GM10248 (cell line): Measurements from ENCODE around the gene NUDCD3.
A peak's percentile ranks its signal among the peaks of the same experiment; 100 is the strongest.

ENCODE experiments used
- CTCF ChIA-PET: fragments of 300-600 bp; sonication (Branson Sonifier 250); formaldehyde crosslinking; extraction: SDS; loops from one replicate; lab custom pipeline; 2021; ENCODE audit warnings: antibody characterized with exemption; lab: Yijun Ruan, JAX
- POLR2A ChIA-PET: fragments of 350-650 bp; sonication (Branson Sonifier 250); formaldehyde crosslinking; extraction: SDS; loops from one replicate; lab custom pipeline; 2020; ENCODE audit warnings: antibody characterized with exemption; lab: Yijun Ruan, JAX
- DNase-seq: peaks from one replicate; pipeline ENCODE4 v3.0.0; 2012; ENCODE audit errors: extremely low spot score
- CTCF ChIP-seq: IDR thresholded peaks from 2 replicates; pipeline ENCODE4 v1.5.1; 2012; ENCODE audit warnings: mild to moderate bottlenecking, low read depth; ENCODE audit errors: extremely low read depth, missing control alignments, control extremely low read depth

The NUDCD3 gene

GRCh38 chr7:44490351-44491200 is at the start of gene NUDCD3:
TSS of gene NUDCD3 (minus strand) at chr7:44490658. CDS start at chr7:44490600, 58 bp downstream.
- POLR2A ChIA-PET = interaction anchor here (1.1 kb wide), 1 partner anchor 49 kb away, joined by 5 read pairs; no protein-coding TSS in a partner anchor
- peak; percentile 2 for TF ChIP-seq CTCF
- peak; percentile 92 for DNase-seq
- CTCF ChIA-PET = interaction anchor here (0.7 to 2.9 kb wide), 14 partner anchors 10 to 511 kb away, joined by 3 to 10 read pairs (median 3); partner anchors contain the start of gene YKT6

DNA sequence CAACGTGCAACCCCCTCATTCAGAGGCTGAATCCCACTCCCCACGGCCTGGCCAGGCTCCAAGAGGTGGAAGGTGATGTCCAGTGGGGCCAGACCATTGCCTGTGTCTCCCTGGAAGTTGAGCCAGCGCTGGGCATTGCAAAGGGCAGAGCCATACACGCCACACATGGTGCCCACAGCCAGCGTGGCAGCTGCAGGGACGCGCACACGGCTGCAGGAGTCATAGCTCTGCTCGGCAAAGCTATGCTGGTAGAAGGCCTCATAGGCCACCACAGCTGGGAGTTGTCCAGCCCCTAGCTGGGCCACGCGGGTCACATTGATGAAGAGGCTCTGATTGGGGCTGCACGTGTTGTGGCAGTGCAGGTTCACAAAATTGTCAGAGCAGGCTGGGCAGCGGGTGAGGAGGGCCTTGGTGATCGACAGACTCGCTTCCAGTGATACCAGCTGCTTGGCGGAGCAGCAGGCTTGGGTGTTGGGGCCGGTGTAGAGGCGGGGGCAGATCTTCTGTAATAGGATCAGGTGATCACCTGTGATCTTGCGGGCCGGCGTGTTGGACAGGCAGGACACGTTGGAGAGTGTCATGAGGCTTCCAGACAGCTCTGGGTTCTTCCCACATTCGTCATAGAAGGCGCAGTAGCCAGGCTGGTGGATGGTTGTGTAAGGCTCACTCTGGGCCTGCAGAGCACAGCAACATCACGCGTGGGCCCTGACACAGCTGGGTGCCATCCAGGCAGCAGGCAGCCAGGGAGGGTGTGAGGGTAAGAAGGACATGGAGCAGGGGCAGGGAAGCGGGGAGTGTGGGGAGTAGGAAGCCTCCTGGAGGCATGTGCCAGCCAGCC is 49.4 kb upstream of the NUDCD3 start:
- POLR2A ChIA-PET = interaction anchor here (0.9 kb wide), 1 partner anchor 18 kb away, joined by 3 read pairs; no protein-coding TSS in a partner anchor
- CTCF ChIA-PET = interaction anchor here (1.9 to 8.2 kb wide), 3 partner anchors 6 to 299 kb away, joined by 5 to 53 read pairs (median 11); no protein-coding TSS in a partner anchor
- peak; percentile 11 for DNase-seq
- TF ChIP-seq CTCF = no peak

- POLR2A ChIA-PET = no interaction called here
Measured at GRCh38 chr7:44538798-44539668, 48.6 kb upstream of the NUDCD3 start.

DNA sequence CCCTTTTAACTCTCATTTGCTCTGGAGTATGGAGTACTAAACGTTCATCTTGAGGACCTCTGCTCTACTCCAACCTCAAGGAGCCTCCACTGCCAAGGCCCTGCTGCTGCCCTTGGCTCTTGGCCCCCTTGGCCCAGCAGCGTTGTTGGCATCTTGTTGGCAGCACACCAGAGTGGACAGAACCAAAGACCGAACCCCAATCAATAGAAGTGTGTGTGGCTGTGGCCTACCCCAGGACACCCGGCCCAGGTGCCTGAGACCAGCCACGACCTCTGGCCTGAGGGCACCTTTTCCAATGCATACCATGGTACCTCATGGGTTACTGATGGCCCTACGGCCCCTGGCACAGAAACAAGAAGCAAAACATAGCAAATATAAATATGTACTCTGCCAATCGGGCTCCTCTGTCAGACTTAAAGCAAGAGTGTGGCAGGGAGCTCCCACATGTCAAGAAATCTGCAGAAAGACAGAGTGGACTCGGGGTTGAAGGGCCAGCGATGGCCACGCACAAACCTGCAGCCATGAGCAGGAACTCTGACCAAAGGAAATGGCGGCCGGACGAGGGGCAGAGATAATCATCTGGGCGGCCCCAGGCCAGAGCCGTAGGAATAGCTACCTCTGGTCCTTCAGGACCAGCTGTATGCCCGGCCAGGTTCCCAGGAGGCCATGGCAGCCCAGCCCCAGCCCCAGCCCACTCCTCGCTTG is 47.8 kb upstream of the NUDCD3 start:
- peak; percentile 11 for DNase-seq
- CTCF ChIA-PET = interaction anchor here (1.1 to 8.2 kb wide), 5 partner anchors 7 to 347 kb away, joined by 3 to 53 read pairs (median 5); partner anchors contain the start of gene PURB
- TF ChIP-seq CTCF = no peak
- POLR2A ChIA-PET = no interaction called here

More at GRCh38 chr7:44538798-44539668, 48.6 kb upstream of the NUDCD3 start:
- CTCF ChIA-PET = interaction anchor here (1.1 to 8.2 kb wide), 5 partner anchors 6 to 347 kb away, joined by 3 to 53 read pairs (median 5); partner anchors contain the start of gene PURB
- DNase-seq = peak; percentile 10
- TF ChIP-seq CTCF = no peak

GRCh38 chr7:44537442-44537841 is 47.0 kb upstream of the NUDCD3 start:
- ChIA-PET CTCF (interaction anchor here (1.0 to 8.2 kb wide), 4 partner anchors 8 to 348 kb away, joined by 3 to 53 read pairs (median 16); partner anchors contain the start of gene PURB), POLR2A (no interaction called here)
- no peak for TF ChIP-seq CTCF
- DNase-seq = peak; percentile 4
